Smooth muscle cell (in vitro differentiated cells): Measurements from ENCODE around the gene ZNF598. TPM values are rescaled to one million over a fixed set of nuclear protein-coding genes. Genes with fewer than 3 reads are reported as not detected.

Experiments
- DNase-seq: peaks from one replicate; lab custom pipeline; 2025; ENCODE audit not compliant: unreplicated experiment; lab: John Stamatoyannopoulos, UW
- H2AFZ ChIP-seq: fragments of 200-600 bp; sonication (generic); 2 replicates; pipeline ENCODE4 v1.6.0; 2016; ENCODE audit warnings: antibody characterized with exemption, low read depth, mild to moderate bottlenecking
- H3F3A ChIP-seq: fragments of 200-600 bp; sonication (generic); 2 replicates; pipeline ENCODE4 v1.6.0; 2017; ENCODE audit warnings: antibody characterized with exemption, low read depth
- H3K27ac ChIP-seq: fragments of 200-600 bp; sonication (generic); 2 replicates; pipeline ENCODE4 v1.5.1; 2016; ENCODE audit warnings: low read depth, mild to moderate bottlenecking
- H3K27me3 ChIP-seq: fragments of 200-600 bp; sonication (generic); 2 replicates; pipeline ENCODE4 v1.6.1; 2016; ENCODE audit warnings: low read depth, mild to moderate bottlenecking
- H3K36me3 ChIP-seq: fragments of 200-600 bp; sonication (generic); 2 replicates; pipeline ENCODE4 v1.5.1; 2016; ENCODE audit warnings: low read depth
- H3K4me1 ChIP-seq: fragments of 200-600 bp; sonication (generic); 2 replicates; pipeline ENCODE4 v1.5.1; 2016; ENCODE audit warnings: low read depth
- H3K4me2 ChIP-seq: fragments of 200-600 bp; sonication (generic); 2 replicates; pipeline ENCODE4 v1.6.0; 2016; ENCODE audit warnings: mild to moderate bottlenecking
- H3K4me3 ChIP-seq: fragments of 200-600 bp; sonication (generic); 2 replicates; pipeline ENCODE4 v1.5.1; 2016; ENCODE audit warnings: mild to moderate bottlenecking
- H3K79me2 ChIP-seq: fragments of 200-600 bp; sonication (generic); 2 replicates; pipeline ENCODE4 v1.6.0; 2016; ENCODE audit warnings: low read depth, mild to moderate bottlenecking
- H3K9ac ChIP-seq: fragments of 200-600 bp; sonication (generic); 2 replicates; pipeline ENCODE4 v1.6.0; 2016; ENCODE audit warnings: low read depth
- H3K9me3 ChIP-seq: fragments of 200-600 bp; sonication (generic); replicated peaks from 2 replicates; pipeline ENCODE4 v1.5.1; 2016; ENCODE audit warnings: low read depth
- H4K20me1 ChIP-seq: fragments of 200-600 bp; sonication (generic); 2 replicates; pipeline ENCODE4 v1.6.0; 2016; ENCODE audit warnings: low read depth
- WGBS: methylation state at CpG from one replicate; pipeline ENCODE4 v1.1.7; 2016; ENCODE audit warnings: low lambda C conversion rate; 5-methylcytosine and 5-hydroxymethylcytosine counted together
- polyA plus RNA-seq: library from polyadenylated mRNA; unstranded; fragments of >200 nt; fragmentation: Nextera tagmentation; extraction: Ambion mirVana; gene quantifications from 2 replicates; pipeline ENCODE4 v1.2.1, GENCODE V29; 2016
- total RNA-seq: library from RNA; depleted of rRNA; stranded (reverse); fragments of >200 nt; gene quantifications from 2 replicates; pipeline ENCODE4 v1.2.3, GENCODE V29; 2014
- TF ChIP-seq, protein P1 (sequence below): fragments of 200-600 bp; sonication (generic); IDR thresholded peaks from 2 replicates; pipeline ENCODE4 v1.5.1; 2017; ENCODE audit warnings: borderline replicate concordance, mild to moderate bottlenecking, antibody characterized with exemption; ENCODE audit not compliant: insufficient read depth, poor library complexity, severe bottlenecking

The ZNF598 gene
- total and polyA plus RNA-seq, 2 experiments from 2014 or later = 27.2 to 27.9 TPM

GRCh38 chr16:2022723-2023091 is 13.1 kb upstream of the ZNF598 start:
- Histone ChIP-seq H3K4me2 (peak overlapping the region; percentile 82), H3K9ac (no peak overlapping the region), H3F3A (no peaks in the 10 kb centered on the region), H3K36me3 (no peaks in the 10 kb centered on the region), H3K9me3 (no peaks in the 10 kb centered on the region), H3K4me3 (peak overlapping the region; percentile 38), H2AFZ (peak overlapping the region; percentile 75), H3K27me3 (no peaks in the 10 kb centered on the region), H3K79me2 (peaks cover 7% of the 10 kb centered on the region), H3K27ac (no peak overlapping the region), H4K20me1 (no peaks in the 10 kb centered on the region), H3K4me1 (peaks cover 20% of the 10 kb centered on the region)
- peak; percentile 85 for DNase-seq
- WGBS = 8% methylated on average over 11 of the region's 14 CpGs
- TF ChIP-seq, protein P1, sequence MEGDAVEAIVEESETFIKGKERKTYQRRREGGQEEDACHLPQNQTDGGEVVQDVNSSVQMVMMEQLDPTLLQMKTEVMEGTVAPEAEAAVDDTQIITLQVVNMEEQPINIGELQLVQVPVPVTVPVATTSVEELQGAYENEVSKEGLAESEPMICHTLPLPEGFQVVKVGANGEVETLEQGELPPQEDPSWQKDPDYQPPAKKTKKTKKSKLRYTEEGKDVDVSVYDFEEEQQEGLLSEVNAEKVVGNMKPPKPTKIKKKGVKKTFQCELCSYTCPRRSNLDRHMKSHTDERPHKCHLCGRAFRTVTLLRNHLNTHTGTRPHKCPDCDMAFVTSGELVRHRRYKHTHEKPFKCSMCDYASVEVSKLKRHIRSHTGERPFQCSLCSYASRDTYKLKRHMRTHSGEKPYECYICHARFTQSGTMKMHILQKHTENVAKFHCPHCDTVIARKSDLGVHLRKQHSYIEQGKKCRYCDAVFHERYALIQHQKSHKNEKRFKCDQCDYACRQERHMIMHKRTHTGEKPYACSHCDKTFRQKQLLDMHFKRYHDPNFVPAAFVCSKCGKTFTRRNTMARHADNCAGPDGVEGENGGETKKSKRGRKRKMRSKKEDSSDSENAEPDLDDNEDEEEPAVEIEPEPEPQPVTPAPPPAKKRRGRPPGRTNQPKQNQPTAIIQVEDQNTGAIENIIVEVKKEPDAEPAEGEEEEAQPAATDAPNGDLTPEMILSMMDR = no peak

DNA sequence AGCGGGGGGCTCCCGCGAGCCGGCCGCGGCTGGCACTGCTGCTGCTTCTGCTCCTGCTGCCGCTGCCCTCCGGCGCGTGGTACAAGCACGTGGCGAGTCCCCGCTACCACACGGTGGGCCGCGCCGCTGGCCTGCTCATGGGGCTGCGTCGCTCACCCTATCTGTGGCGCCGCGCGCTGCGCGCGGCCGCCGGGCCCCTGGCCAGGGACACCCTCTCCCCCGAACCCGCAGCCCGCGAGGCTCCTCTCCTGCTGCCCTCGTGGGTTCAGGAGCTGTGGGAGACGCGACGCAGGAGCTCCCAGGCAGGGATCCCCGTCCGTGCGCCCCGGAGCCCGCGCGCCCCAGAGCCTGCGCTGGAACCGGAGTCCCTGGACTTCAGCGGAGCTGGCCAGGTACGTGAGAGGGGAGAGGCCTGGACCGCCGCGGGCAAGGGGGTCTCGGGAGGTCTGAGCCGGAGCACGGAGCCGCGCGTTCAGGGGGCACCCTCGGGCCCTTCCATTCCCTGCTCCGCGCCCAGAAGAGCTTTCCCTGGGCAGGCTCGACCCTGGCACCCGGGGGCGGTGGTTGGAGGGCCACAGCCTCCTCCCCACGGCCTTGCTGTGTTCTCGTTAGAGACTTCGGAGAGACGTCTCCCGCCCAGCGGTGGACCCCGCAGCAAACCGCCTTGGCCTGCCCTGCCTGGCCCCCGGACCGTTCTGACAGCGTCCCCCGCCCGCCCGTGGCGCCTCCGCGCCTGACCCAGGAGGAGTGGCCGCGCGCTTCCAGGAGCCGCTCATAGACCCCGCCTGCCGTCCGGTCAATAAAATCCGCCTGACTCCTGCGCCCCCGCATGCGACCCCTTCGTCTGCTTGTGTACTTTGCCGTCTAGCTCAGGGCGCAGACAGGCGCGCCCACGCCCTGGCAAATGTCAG is 10.6 kb upstream of the ZNF598 start:
- Histone ChIP-seq H3K4me3 (peak overlapping the region; percentile 38), H3K27me3 (no peaks in the 10 kb centered on the region), H3K27ac (no peak overlapping the region), H3K9ac (no peak overlapping the region), H3F3A (no peaks in the 10 kb centered on the region), H3K79me2 (no peaks in the 10 kb centered on the region), H3K9me3 (no peaks in the 10 kb centered on the region), H4K20me1 (no peaks in the 10 kb centered on the region), H3K4me1 (peaks cover 15% of the 10 kb centered on the region), H3K4me2 (peak overlapping the region; percentile 88), H2AFZ (peak overlapping the region; percentile 62), H3K36me3 (no peaks in the 10 kb centered on the region)
- WGBS = 3% methylated on average over 89 of the region's 96 CpGs
- TF ChIP-seq, protein P1 = no peak
- no peak for DNase-seq

- Histone ChIP-seq H3K79me2 (no peaks in the 10 kb centered on the region), H3F3A (no peaks in the 10 kb centered on the region), H3K4me2 (peak within 1 kb of the TSS; percentile 88), H3K4me1 (peaks cover 15% of the 10 kb centered on the region), H3K36me3 (no peaks in the 10 kb centered on the region), H3K27ac (no peak within 1 kb of the TSS), H3K4me3 (peak within 1 kb of the TSS; percentile 38), H3K9ac (no peak within 1 kb of the TSS), H3K9me3 (no peaks in the 10 kb centered on the region), H2AFZ (peak within 1 kb of the TSS; percentile 62), H4K20me1 (no peaks in the 10 kb centered on the region), H3K27me3 (no peaks in the 10 kb centered on the region)
- TF ChIP-seq, protein P1 = no peak
- no peak for DNase-seq
- WGBS = 9% methylated on average over 29 of the region's 33 CpGs
Observed at GRCh38 chr16:2019518-2019920, 9.9 kb upstream of the ZNF598 start, which contains the start of gene NPW. NPW (plus strand) TSS chr16:2019785.
